H9 (cell line): Measurements from ENCODE around the gene ELF3. TPM values are rescaled to one million over a fixed set of nuclear protein-coding genes. Genes with fewer than 3 reads are reported as not detected.
A peak's percentile ranks its signal among the peaks of the same experiment; 100 is the strongest.
"Not testable (repeated sequence)": the region's sequence is repeated elsewhere in the genome, so short reads cannot be mapped to it uniquely, and the experiment has no call there.

Experiments
- DNase-seq: peaks from one replicate; pipeline ENCODE4 v3.0.0-alpha.2; 2017
- H2AFZ ChIP-seq: one replicate; pipeline ENCODE4 v1.6.1; 2013; ENCODE audit warnings: mild to moderate bottlenecking, low read length, control low read depth, moderate library complexity
- H2AK5ac ChIP-seq: 2 replicates; pipeline ENCODE4 v1.6.1; 2013; ENCODE audit warnings: low read length, control low read depth, mixed read lengths; ENCODE audit not compliant: insufficient read length
- H2BK120ac ChIP-seq: one replicate; pipeline ENCODE4 v1.6.1; 2013; ENCODE audit warnings: low read depth, mild to moderate bottlenecking, low read length, control low read depth, inconsistent platforms; ENCODE audit not compliant: poor library complexity, severe bottlenecking
- H2BK12ac ChIP-seq: 2 replicates; pipeline ENCODE4 v1.6.1; 2013; ENCODE audit warnings: low read length, control low read depth, mixed read lengths, low read depth; ENCODE audit not compliant: insufficient read length
- H2BK15ac ChIP-seq: 2 replicates; pipeline ENCODE4 v1.6.1; 2013; ENCODE audit warnings: low read depth, low read length, control low read depth
- H2BK20ac ChIP-seq: one replicate; pipeline ENCODE4 v1.6.1; 2013; ENCODE audit warnings: low read depth, mild to moderate bottlenecking, low read length, control low read depth, inconsistent platforms; ENCODE audit not compliant: poor library complexity, severe bottlenecking
- H2BK5ac ChIP-seq: 2 replicates; pipeline ENCODE4 v1.6.1; 2013; ENCODE audit warnings: low read length, control low read depth, mixed read lengths; ENCODE audit not compliant: insufficient read length
- H3K14ac ChIP-seq: 2 replicates; pipeline ENCODE4 v1.6.1; 2013; ENCODE audit warnings: low read length, control low read depth; ENCODE audit not compliant: insufficient read depth
- H3K18ac ChIP-seq: 2 replicates; pipeline ENCODE4 v1.6.1; 2013; ENCODE audit warnings: low read depth, mild to moderate bottlenecking, mixed read lengths, low read length, control low read depth; ENCODE audit not compliant: insufficient read length
- H3K23ac ChIP-seq: 2 replicates; pipeline ENCODE4 v1.6.1; 2013; ENCODE audit warnings: low read length, control low read depth, mixed read lengths, low read depth; ENCODE audit not compliant: insufficient read length
- H3K23me2 ChIP-seq: 2 replicates; pipeline ENCODE4 v1.6.1; 2013; ENCODE audit warnings: low read depth, mild to moderate bottlenecking, mixed read lengths, low read length, control low read depth; ENCODE audit not compliant: insufficient read length, poor library complexity, severe bottlenecking
- H3K27ac ChIP-seq: 2 replicates; pipeline ENCODE4 v1.5.1; 2013; ENCODE audit warnings: low read length, control low read depth, mixed read lengths, low read depth; ENCODE audit not compliant: insufficient read length
- H3K27me3 ChIP-seq: 2 replicates; pipeline ENCODE4 v1.6.1; 2013; ENCODE audit warnings: low read length, control low read depth, inconsistent platforms; ENCODE audit not compliant: insufficient read depth
- H3K4ac ChIP-seq: 2 replicates; pipeline ENCODE4 v1.6.1; 2013; ENCODE audit warnings: low read depth, mild to moderate bottlenecking, control low read depth, inconsistent platforms, low read length, moderate library complexity
- H3K4me1 ChIP-seq: 2 replicates; pipeline ENCODE4 v1.6.1; 2013; ENCODE audit warnings: low read length, control low read depth, inconsistent platforms; ENCODE audit not compliant: insufficient read depth
- H3K4me2 ChIP-seq: 2 replicates; pipeline ENCODE4 v1.6.1; 2013; ENCODE audit warnings: low read length, control low read depth, mixed read lengths; ENCODE audit not compliant: insufficient read length, insufficient read depth
- H3K56ac ChIP-seq: 2 replicates; pipeline ENCODE4 v1.6.1; 2013; ENCODE audit warnings: low read depth, mild to moderate bottlenecking, mixed read lengths, low read length, control low read depth; ENCODE audit not compliant: insufficient read length
- H3K79me1 ChIP-seq: 2 replicates; pipeline ENCODE4 v1.6.1; 2013; ENCODE audit warnings: low read depth, mild to moderate bottlenecking, moderate library complexity, low read length, control low read depth, inconsistent platforms; ENCODE audit not compliant: insufficient read depth, poor library complexity, severe bottlenecking
- H3K79me2 ChIP-seq: 2 replicates; pipeline ENCODE4 v1.6.1; 2013; ENCODE audit warnings: low read length, control low read depth, inconsistent platforms; ENCODE audit not compliant: insufficient read depth
- H3K9ac ChIP-seq: 2 replicates; pipeline ENCODE4 v1.6.1; 2013; ENCODE audit warnings: low read length, control low read depth, mixed read lengths; ENCODE audit not compliant: insufficient read length; ENCODE audit errors: extremely low read depth
- H3K9me3 ChIP-seq: one replicate; pipeline ENCODE4 v1.6.1; 2013; ENCODE audit warnings: low read depth, low read length, inconsistent platforms; ENCODE audit not compliant: control insufficient read depth
- H3T11ph ChIP-seq: one replicate; pipeline ENCODE4 v1.6.1; 2013; ENCODE audit warnings: mild to moderate bottlenecking, low read length, control low read depth, inconsistent platforms
- H4K20me1 ChIP-seq: one replicate; pipeline ENCODE4 v1.6.1; 2013; ENCODE audit not compliant: control insufficient read depth, insufficient read length, insufficient read depth
- H4K5ac ChIP-seq: 2 replicates; pipeline ENCODE4 v1.6.1; 2013; ENCODE audit warnings: low read depth, mild to moderate bottlenecking, mixed read lengths, low read length, control low read depth; ENCODE audit not compliant: insufficient read length
- H4K8ac ChIP-seq: replicated peaks from 2 replicates; pipeline ENCODE4 v1.6.1; 2013; ENCODE audit warnings: low read length, control low read depth, mixed read lengths, low read depth; ENCODE audit not compliant: insufficient read length
- H4K91ac ChIP-seq: 2 replicates; pipeline ENCODE4 v1.6.1; 2013; ENCODE audit warnings: low read depth, mild to moderate bottlenecking, moderate library complexity, mixed read lengths, low read length, control low read depth; ENCODE audit not compliant: insufficient read length
- H3K27ac Mint-ChIP-seq, 3 experiments: 2 replicates in 2 of 3; 3 replicates in 1 of 3; pipeline ENCODE4 v1.8.0; 2020 to 2021; ENCODE audit warnings: mixed read lengths in 3 of 3, mild to moderate bottlenecking in 1 of 3, moderate library complexity in 1 of 3
- H3K27me3 Mint-ChIP-seq: 2 replicates; pipeline ENCODE4 v1.8.0; 2021; ENCODE audit warnings: low read depth, mild to moderate bottlenecking, moderate library complexity, mixed read lengths
- H3K36me3 Mint-ChIP-seq, 3 experiments: 2 replicates in 2 of 3; 3 replicates in 1 of 3; pipeline ENCODE4 v1.8.0; 2020 to 2021; ENCODE audit warnings: low read depth in 3 of 3, mixed read lengths in 3 of 3; ENCODE audit not compliant: insufficient read depth in 1 of 3
- H3K4me1 Mint-ChIP-seq, 2 experiments: 2 replicates each; pipeline ENCODE4 v1.8.0; 2020; ENCODE audit warnings: mixed read lengths in 2 of 2
- H3K4me3 Mint-ChIP-seq, 2 experiments: 2 replicates in 1 of 2; 3 replicates in 1 of 2; pipeline ENCODE4 v1.8.0; 2020 to 2021; ENCODE audit warnings: mild to moderate bottlenecking in 2 of 2, mixed read lengths in 2 of 2, moderate library complexity in 1 of 2
- H3K9me3 Mint-ChIP-seq, 2 experiments: 2 replicates in 1 of 2; 3 replicates in 1 of 2; pipeline ENCODE4 v1.8.0; 2020; ENCODE audit warnings: mild to moderate bottlenecking in 2 of 2, mixed read lengths in 2 of 2, moderate library complexity in 1 of 2
- CTCF ChIP-seq: fragments of 200-600 bp; sonication (generic); conservative IDR thresholded peaks from 3 replicates; pipeline ENCODE4 v1.8.0; 2021; ENCODE audit warnings: antibody characterized with exemption, mild to moderate bottlenecking
- WGBS: extraction: QIAGEN DNeasy Blood & Tissue Kit; methylation state at CpG from one replicate; pipeline ENCODE4 v1.1.7; 2013; ENCODE audit warnings: missing lambda C conversion rate, low lambda C conversion rate, mixed read lengths; ENCODE audit not compliant: insufficient read length; ENCODE audit errors: extremely low coverage; 5-methylcytosine and 5-hydroxymethylcytosine counted together
- total RNA-seq: library from RNA; stranded (reverse); gene quantifications from 2 replicates; pipeline ENCODE4 v1.2.1, GENCODE V29; 2021

ELF3 gene
- total RNA-seq, 1 experiment from 2014 or later: 10.4 TPM

- Histone ChIP-seq H2BK120ac (no peak overlapping the region), H3T11ph (no peak overlapping the region), H3K56ac (no peak overlapping the region), H4K20me1 (no peaks in the 10 kb centered on the region), H4K91ac (no peak overlapping the region), H3K18ac (no peak overlapping the region), H2BK12ac (no peak overlapping the region), H4K8ac (no peak overlapping the region), H2AFZ (no peak overlapping the region), H2BK20ac (no peak overlapping the region), H2AK5ac (no peak overlapping the region), H3K4me2 (no peak overlapping the region), H3K79me2 (no peaks in the 10 kb centered on the region), H3K9ac (no peak overlapping the region), H4K5ac (no peak overlapping the region), H3K4ac (no peak overlapping the region), H3K23ac (no peak overlapping the region), H2BK15ac (no peak overlapping the region), H3K23me2 (no peaks in the 10 kb centered on the region), H3K27ac (no peak overlapping the region), H2BK5ac (no peak overlapping the region), H3K79me1 (no peaks in the 10 kb centered on the region), H3K9me3 (no peaks in the 10 kb centered on the region), H3K14ac (peak overlapping the region; percentile 52; the same call in 1 of the 2 replicates), H3K4me1 (no peaks in the 10 kb centered on the region; the same call in 1 of the 2 replicates), H3K27me3 (no peaks in the 10 kb centered on the region; the same call in 1 of the 2 replicates)
- Mint-ChIP-seq H3K36me3 (peaks cover 0 to 29% (median 23%) of the 10 kb centered on the region in 3 experiments; a peak in 4 of 7 replicates), H3K9me3 (no peaks in the 10 kb centered on the region), H3K27me3 (peaks cover 2% of the 10 kb centered on the region), H3K27ac (peak overlapping the region in 1 of 3 experiments; percentile 14; a peak in 2 of 7 replicates), H3K4me1 (peaks cover 15 to 24% of the 10 kb centered on the region in 2 experiments), H3K4me3 (peak overlapping the region in 1 of 2 experiments; percentile 19; a peak in 3 of 5 replicates)
- no peak for TF ChIP-seq CTCF
- no CpG with 5 or more reads among the region's 19 CpGs for WGBS
- no peak for DNase-seq
Observed at GRCh38 chr1:202018468-202019234, 8.3 kb downstream of the ELF3 start.

- H3K27ac ChIP-seq, H4K91ac ChIP-seq, H4K5ac ChIP-seq, H2BK120ac ChIP-seq, H3K27me3 Mint-ChIP-seq, H3K79me2 ChIP-seq, H3K56ac ChIP-seq, H3K9ac ChIP-seq, H3K23ac ChIP-seq, H4K20me1 ChIP-seq, H2BK12ac ChIP-seq, H3K4ac ChIP-seq, H2AK5ac ChIP-seq, H3K9me3 Mint-ChIP-seq, H3K4me2 ChIP-seq, H3K23me2 ChIP-seq, DNase-seq, H3T11ph ChIP-seq, H3K9me3 ChIP-seq, H4K8ac ChIP-seq, H2BK15ac ChIP-seq, H3K4me1 ChIP-seq, H3K18ac ChIP-seq, H3K27me3 ChIP-seq, H2BK5ac ChIP-seq, H3K79me1 ChIP-seq, H2AFZ ChIP-seq, H2BK20ac ChIP-seq: not testable (repeated sequence)
- peak overlapping the region in 1 of 2 experiments; percentile 19; a peak in 2 of 5 replicates for H3K4me3 Mint-ChIP-seq
- H3K14ac ChIP-seq: peak overlapping the region; percentile 52; the same call in 1 of the 2 replicates
- no CpG with 5 or more reads among the region's 8 CpGs for WGBS
- peak overlapping the region in 1 of 3 experiments; percentile 14; a peak in 1 of 7 replicates for H3K27ac Mint-ChIP-seq
- H3K36me3 Mint-ChIP-seq: peaks cover 0 to 23% (median 18%) of the 10 kb centered on the region in 3 experiments; a peak in 4 of 7 replicates
- peaks cover 15 to 24% of the 10 kb centered on the region in 2 experiments for H3K4me1 Mint-ChIP-seq
Observed at GRCh38 chr1:202019235-202019558, 8.8 kb downstream of the ELF3 start.
